ENCODE measurements around the gene PTPRM. TPM values are rescaled to one million over a fixed set of nuclear protein-coding genes. Genes with fewer than 3 reads are reported as not detected.

The PTPRM gene
- total RNA-seq, 1 experiment from 2014 or later, result 11.1 TPM

GRCh38 chr18:7894592-7894991 is 327.5 kb downstream of the PTPRM start (continued):
- TF ChIP-seq AFF4 (CRISPR knock-in tag; IDR thresholded peaks at IDR 0.05; ENCODE audit: borderline replicate concordance) (no peak), ZNF317 (CRISPR knock-in tag; IDR thresholded peaks at IDR 0.05; ENCODE audit: borderline replicate concordance, low read depth) (no peak), PRRX2 (CRISPR knock-in tag; IDR thresholded peaks at IDR 0.05) (no peak), NR3C1 (CRISPR knock-in tag; conservative IDR thresholded peaks at IDR 0.05; ENCODE audit: low read depth) (no peak)

- DNase-seq (ENCODE audit: low spot score) (no peak), ATAC-seq (no peak)
- H3K27ac Mint-ChIP-seq, result no peak overlapping the region
- no peaks in the 10 kb centered on the region for H3K27me3 Mint-ChIP-seq (ENCODE audit: low read depth)
- no peaks in the 10 kb centered on the region for H3K9me3 Mint-ChIP-seq
- peaks cover 18% of the 10 kb centered on the region for H3K4me1 Mint-ChIP-seq
- no peaks in the 10 kb centered on the region for H3K36me3 Mint-ChIP-seq
- CTCF ChIA-PET, result interaction anchor here (1.5 kb wide), 1 partner anchor 105 kb away, joined by 5 read pairs; no protein-coding TSS in a partner anchor
- POLR2A ChIA-PET, result no interaction called here
- H3K4me3 Mint-ChIP-seq, result no peak overlapping the region
- TF ChIP-seq USF1 (CRISPR knock-in tag; IDR thresholded peaks at IDR 0.05) (no peak), NR1H2 (CRISPR knock-in tag; IDR thresholded peaks at IDR 0.05) (no peak), ESRRA (CRISPR knock-in tag; IDR thresholded peaks at IDR 0.05; ENCODE audit: borderline replicate concordance) (no peak), CREM (CRISPR knock-in tag; IDR thresholded peaks at IDR 0.05) (no peak), NFATC4 (CRISPR knock-in tag; IDR thresholded peaks at IDR 0.05) (no peak), JUN (CRISPR knock-in tag; IDR thresholded peaks at IDR 0.05) (no peak), ZBTB21 (CRISPR knock-in tag; IDR thresholded peaks at IDR 0.05; ENCODE audit: borderline replicate concordance) (no peak), IRF2 (CRISPR knock-in tag; IDR thresholded peaks at IDR 0.05; ENCODE audit: borderline replicate concordance, low read depth) (no peak), GABPB1 (CRISPR knock-in tag; IDR thresholded peaks at IDR 0.05) (no peak), NR2C2 (CRISPR knock-in tag; IDR thresholded peaks at IDR 0.05) (no peak), TP53 (CRISPR knock-in tag; IDR thresholded peaks at IDR 0.05) (no peak), ZNF671 (CRISPR knock-in tag; IDR thresholded peaks at IDR 0.05) (no peak)
- TF ChIP-seq, protein P1, sequence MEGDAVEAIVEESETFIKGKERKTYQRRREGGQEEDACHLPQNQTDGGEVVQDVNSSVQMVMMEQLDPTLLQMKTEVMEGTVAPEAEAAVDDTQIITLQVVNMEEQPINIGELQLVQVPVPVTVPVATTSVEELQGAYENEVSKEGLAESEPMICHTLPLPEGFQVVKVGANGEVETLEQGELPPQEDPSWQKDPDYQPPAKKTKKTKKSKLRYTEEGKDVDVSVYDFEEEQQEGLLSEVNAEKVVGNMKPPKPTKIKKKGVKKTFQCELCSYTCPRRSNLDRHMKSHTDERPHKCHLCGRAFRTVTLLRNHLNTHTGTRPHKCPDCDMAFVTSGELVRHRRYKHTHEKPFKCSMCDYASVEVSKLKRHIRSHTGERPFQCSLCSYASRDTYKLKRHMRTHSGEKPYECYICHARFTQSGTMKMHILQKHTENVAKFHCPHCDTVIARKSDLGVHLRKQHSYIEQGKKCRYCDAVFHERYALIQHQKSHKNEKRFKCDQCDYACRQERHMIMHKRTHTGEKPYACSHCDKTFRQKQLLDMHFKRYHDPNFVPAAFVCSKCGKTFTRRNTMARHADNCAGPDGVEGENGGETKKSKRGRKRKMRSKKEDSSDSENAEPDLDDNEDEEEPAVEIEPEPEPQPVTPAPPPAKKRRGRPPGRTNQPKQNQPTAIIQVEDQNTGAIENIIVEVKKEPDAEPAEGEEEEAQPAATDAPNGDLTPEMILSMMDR (IDR thresholded peaks at IDR 0.05), result no peak
- TF ChIP-seq, protein P2, sequence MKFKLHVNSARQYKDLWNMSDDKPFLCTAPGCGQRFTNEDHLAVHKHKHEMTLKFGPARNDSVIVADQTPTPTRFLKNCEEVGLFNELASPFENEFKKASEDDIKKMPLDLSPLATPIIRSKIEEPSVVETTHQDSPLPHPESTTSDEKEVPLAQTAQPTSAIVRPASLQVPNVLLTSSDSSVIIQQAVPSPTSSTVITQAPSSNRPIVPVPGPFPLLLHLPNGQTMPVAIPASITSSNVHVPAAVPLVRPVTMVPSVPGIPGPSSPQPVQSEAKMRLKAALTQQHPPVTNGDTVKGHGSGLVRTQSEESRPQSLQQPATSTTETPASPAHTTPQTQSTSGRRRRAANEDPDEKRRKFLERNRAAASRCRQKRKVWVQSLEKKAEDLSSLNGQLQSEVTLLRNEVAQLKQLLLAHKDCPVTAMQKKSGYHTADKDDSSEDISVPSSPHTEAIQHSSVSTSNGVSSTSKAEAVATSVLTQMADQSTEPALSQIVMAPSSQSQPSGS (CRISPR knock-in tag; IDR thresholded peaks at IDR 0.05; ENCODE audit: borderline replicate concordance, low read depth), result no peak
- TF ChIP-seq, protein P3, sequence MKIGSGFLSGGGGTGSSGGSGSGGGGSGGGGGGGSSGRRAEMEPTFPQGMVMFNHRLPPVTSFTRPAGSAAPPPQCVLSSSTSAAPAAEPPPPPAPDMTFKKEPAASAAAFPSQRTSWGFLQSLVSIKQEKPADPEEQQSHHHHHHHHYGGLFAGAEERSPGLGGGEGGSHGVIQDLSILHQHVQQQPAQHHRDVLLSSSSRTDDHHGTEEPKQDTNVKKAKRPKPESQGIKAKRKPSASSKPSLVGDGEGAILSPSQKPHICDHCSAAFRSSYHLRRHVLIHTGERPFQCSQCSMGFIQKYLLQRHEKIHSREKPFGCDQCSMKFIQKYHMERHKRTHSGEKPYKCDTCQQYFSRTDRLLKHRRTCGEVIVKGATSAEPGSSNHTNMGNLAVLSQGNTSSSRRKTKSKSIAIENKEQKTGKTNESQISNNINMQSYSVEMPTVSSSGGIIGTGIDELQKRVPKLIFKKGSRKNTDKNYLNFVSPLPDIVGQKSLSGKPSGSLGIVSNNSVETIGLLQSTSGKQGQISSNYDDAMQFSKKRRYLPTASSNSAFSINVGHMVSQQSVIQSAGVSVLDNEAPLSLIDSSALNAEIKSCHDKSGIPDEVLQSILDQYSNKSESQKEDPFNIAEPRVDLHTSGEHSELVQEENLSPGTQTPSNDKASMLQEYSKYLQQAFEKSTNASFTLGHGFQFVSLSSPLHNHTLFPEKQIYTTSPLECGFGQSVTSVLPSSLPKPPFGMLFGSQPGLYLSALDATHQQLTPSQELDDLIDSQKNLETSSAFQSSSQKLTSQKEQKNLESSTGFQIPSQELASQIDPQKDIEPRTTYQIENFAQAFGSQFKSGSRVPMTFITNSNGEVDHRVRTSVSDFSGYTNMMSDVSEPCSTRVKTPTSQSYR (CRISPR knock-in tag; IDR thresholded peaks at IDR 0.05), result no peak
These were observed 328.2 kb downstream of the PTPRM start for GRCh38 chr18:7895346-7895745.
